Retinal pigment epithelial cell (primary cell): Measurements from ENCODE around the gene MYO18A.

Experiments used
- DNase-seq: peaks from one replicate; pipeline ENCODE4 v3.0.0-alpha.2; 2010; ENCODE audit warnings: low read depth
- H3K4me3 ChIP-seq: 2 replicates; pipeline ENCODE4 v1.5.1; 2011; ENCODE audit warnings: mild to moderate bottlenecking, low read length, control low read depth, moderate library complexity
- TF ChIP-seq, protein P1 (sequence below): conservative IDR thresholded peaks from 2 replicates; pipeline ENCODE4 v1.5.1; 2011; ENCODE audit warnings: low read depth, low read length, control low read depth, inconsistent platforms

Gene MYO18A

DNA sequence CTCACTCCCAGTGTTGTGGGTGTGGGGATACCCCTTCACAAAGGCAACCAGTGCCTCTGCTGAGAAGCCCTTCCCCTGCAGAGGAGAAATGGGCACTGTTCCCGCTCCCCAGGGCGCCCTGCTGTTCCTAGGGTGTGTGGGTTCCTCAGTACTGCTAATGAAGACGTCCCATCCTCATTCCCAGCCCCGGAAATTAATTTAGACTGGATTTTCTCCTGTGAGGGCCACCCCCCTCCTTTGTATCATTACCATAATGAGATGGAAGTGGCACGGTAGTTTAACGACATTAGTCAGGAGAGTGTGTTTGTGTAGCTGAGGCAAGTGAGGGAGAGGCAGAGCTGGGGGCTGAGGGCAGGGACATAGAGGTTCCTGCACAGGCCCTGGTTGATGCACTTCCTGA lies 84.1 kb downstream of the MYO18A start:
- no peak for DNase-seq
- H3K4me3 ChIP-seq: no peak overlapping the region
- TF ChIP-seq, protein P1, sequence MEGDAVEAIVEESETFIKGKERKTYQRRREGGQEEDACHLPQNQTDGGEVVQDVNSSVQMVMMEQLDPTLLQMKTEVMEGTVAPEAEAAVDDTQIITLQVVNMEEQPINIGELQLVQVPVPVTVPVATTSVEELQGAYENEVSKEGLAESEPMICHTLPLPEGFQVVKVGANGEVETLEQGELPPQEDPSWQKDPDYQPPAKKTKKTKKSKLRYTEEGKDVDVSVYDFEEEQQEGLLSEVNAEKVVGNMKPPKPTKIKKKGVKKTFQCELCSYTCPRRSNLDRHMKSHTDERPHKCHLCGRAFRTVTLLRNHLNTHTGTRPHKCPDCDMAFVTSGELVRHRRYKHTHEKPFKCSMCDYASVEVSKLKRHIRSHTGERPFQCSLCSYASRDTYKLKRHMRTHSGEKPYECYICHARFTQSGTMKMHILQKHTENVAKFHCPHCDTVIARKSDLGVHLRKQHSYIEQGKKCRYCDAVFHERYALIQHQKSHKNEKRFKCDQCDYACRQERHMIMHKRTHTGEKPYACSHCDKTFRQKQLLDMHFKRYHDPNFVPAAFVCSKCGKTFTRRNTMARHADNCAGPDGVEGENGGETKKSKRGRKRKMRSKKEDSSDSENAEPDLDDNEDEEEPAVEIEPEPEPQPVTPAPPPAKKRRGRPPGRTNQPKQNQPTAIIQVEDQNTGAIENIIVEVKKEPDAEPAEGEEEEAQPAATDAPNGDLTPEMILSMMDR: no peak

DNA sequence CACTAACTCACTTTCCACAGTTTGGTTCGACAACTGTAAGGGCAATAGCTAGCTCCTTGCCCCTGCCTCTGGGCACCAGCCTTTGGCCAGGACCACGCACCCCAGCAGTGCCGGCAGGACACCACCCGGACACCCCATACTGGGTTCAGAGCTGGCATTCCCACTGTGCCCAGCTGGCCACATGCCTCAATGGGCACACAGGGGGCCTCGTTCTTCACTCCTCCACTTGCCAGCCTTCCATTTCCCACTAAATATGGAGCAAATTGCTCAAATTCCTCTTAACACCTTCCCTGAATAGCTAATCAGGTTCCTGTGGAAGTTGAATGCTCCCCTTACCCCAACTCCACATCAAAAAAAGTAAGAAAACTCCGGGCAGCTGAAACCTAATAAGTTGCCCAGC lies 84.8 kb downstream of the MYO18A start:
- TF ChIP-seq, protein P1: no peak
- no peak overlapping the region for H3K4me3 ChIP-seq

DNA sequence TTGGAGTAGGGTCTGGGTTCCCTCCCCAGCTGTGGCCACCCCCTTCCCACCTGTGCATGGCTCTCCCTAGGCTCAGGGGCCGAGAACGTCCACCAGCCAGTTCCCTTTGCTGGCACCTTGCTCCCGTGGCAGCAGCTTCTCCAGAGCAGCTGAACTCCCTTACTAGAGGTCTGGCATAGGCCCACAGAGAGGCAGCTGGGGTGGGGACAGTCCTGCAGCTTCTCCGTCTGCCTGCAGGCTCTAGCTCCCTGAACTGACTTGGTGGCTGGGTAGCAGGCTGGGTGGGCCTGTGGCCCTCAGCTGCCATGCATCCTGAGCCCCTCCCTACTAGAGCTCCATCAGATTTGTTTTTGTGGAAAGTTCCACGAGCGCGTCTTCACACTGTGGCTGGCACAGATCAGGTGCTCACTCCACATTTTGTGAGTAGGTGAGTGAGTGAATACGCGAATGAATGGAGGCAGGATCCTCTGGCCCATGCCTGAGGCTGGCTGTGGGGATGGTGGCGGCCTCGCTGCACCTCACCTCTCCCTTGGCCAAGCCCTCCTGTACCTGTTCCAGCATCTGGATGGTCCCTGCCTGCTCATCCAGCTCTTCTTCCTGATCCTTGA lies 86.0 kb downstream of the MYO18A start:
- H3K4me3 ChIP-seq: no peak overlapping the region
- TF ChIP-seq, protein P1: no peak

More for the DNA sequence above, 84.8 kb downstream of the MYO18A start:
- no peak for DNase-seq

DNA sequence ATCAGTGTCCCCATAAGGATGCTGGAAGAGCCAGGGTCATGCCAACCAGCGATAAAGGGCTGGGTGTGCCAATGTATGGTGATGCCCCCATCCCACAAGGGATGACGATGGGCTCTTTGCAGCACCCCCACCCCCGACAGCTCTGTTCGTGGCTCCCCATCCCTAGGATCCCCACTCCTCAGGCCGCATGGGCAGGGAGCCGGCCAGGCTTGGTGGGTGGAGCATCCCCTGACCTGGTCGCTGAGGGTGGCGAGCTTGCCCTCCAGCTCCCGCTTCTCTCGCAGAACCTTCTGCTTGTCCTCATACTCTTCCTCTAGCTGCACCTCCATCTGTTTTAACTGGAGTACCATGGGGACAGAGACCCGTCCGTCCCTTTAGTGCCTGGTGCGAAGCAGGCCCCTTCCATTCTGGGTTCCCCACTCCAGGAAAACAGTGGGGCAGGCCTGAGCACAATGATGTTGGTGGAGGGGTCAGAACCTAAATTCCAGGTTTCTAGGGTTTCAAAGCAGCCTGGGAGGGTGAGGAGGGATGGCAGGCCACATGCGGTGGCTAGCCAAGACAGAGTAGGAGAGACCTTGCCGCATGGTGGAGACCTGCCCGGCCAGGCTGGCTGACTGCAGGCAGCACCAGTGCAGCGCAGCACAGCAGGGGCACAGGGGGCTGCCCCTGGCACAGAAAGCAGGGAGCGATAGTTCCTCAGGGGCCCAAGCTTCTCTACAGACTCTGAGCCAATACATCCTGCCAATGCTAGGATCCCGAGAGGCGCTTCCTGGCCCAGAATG lies 86.9 kb downstream of the MYO18A start:
- DNase-seq: no peak
- H3K4me3 ChIP-seq: no peak overlapping the region
- TF ChIP-seq, protein P1: no peak

More for the DNA sequence above, 86.0 kb downstream of the MYO18A start:
- no peak for DNase-seq

DNA sequence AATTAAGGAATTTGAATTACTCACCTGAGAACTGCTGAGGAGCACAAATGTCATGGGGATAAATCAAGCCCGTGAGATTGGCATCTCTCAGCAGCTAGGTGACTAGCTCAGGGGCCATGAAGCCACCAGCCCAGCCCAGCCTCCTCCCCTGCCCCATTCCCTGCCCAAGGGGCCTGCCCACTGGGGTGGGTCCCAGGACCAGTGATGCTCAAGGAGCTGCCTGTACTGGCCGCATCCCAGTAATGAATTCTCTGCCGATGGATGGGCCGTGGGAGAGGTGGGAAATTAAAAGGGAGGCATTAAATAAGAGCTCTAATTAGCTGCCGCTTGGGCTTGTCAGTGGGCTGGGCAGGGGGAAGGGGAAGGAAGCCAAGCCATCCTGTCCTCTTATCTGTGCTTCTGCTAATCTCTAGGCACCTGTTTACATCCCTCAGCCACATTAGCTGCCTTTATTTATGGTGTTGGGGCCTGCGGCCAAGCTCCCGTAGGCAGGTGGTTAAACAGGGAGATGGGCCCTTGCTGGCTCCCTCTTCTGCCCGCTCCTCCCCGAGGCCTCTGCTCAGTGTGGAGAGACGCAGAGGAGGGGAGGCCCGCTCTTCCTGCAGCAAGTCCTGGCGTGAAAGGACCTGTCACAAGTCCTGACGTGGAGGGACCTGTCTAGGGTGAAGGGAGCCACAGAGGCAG lies 88.5 kb downstream of the MYO18A start:
- H3K4me3 ChIP-seq: no peak overlapping the region
- no peak for DNase-seq
- TF ChIP-seq, protein P1: no peak

DNA sequence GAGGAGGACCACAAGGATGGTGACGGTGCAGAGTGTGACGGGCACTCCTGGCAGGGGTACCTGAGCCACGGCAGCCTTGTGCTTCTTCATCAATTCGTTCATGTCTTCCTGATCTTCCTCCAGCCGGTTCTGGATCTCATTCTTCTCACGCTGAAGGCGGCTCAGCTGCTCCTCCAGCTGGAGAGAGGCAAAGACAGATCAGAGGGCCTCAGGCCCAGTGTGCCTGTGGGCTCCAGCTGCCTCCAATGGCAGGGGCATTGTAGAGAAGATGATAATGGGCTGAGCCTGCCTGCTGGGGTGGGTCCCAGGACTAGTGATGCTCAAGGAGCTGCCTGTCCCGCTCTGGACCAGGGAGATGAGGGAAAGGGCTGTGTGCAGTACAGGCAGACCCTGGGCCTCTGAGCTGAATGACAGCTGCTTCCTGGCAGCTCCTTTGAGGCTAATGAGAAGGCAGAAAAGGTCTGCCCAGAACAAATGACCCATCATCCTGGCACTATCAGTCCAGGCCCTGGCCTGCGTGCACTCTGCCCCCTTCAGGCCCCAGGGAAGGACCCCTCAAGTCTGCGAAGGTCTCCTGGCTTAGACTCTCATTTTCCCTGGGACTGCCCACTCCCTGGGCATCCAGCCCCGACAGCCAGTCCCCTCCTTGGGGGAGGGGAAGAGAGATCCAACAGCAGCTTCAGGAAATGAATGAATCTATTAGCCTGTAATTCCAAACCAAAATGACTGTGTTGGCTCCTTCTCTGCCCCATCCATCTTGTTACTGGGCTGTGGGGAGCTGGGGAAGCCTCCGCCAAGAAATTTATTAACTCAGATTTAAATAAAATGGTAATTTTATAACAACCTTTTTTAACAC lies 89.2 kb downstream of the MYO18A start:
- DNase-seq: no peak
- no peak overlapping the region for H3K4me3 ChIP-seq
- TF ChIP-seq, protein P1: no peak
